Mesenchymal stem cell (in vitro differentiated cells and primary cell): ENCODE results near the gene NARF.
"Not testable (repeated sequence)": the region's sequence is repeated elsewhere in the genome, so short reads cannot be mapped to it uniquely, and the experiment has no call there.

Experiments used
- DNase-seq: peaks from one replicate; pipeline ENCODE4 v3.0.0-alpha.2; 2013
- H2AFZ ChIP-seq: one replicate; pipeline ENCODE4 v1.6.1; 2013; ENCODE audit warnings: low read depth, mild to moderate bottlenecking, control low read depth, inconsistent platforms, low read length, moderate library complexity
- H2AK5ac ChIP-seq: 2 replicates; pipeline ENCODE4 v1.6.1; 2013; ENCODE audit warnings: low read length, moderate library complexity, mild to moderate bottlenecking, inconsistent platforms; ENCODE audit not compliant: severe bottlenecking
- H2BK120ac ChIP-seq: one replicate; pipeline ENCODE4 v1.6.1; 2013; ENCODE audit warnings: low read depth, mild to moderate bottlenecking, inconsistent platforms, low read length, moderate library complexity
- H2BK12ac ChIP-seq, 2 experiments: one replicate each; pipeline ENCODE4 v1.6.1; 2013; ENCODE audit warnings: inconsistent platforms in 2 of 2, low read length in 2 of 2, mild to moderate bottlenecking in 2 of 2, moderate library complexity in 2 of 2, control low read depth in 1 of 2
- H2BK15ac ChIP-seq: one replicate; pipeline ENCODE4 v1.6.1; 2013; ENCODE audit warnings: mild to moderate bottlenecking, low read depth, inconsistent platforms; ENCODE audit not compliant: poor library complexity, severe bottlenecking
- H2BK5ac ChIP-seq: 2 replicates; pipeline ENCODE4 v1.6.1; 2013; ENCODE audit warnings: low read depth, mild to moderate bottlenecking, low read length, control low read depth, inconsistent platforms; ENCODE audit not compliant: poor library complexity, severe bottlenecking
- H3K14ac ChIP-seq, 2 experiments: one replicate each; pipeline ENCODE4 v1.6.1; 2013; ENCODE audit warnings: inconsistent platforms in 2 of 2, low read length in 2 of 2, control low read depth in 1 of 2, mild to moderate bottlenecking in 1 of 2, moderate library complexity in 1 of 2
- H3K18ac ChIP-seq, 2 experiments: one replicate each; pipeline ENCODE4 v1.6.1; 2013; ENCODE audit warnings: inconsistent platforms in 2 of 2, low read length in 2 of 2, control low read depth in 1 of 2, low read depth in 1 of 2, mild to moderate bottlenecking in 1 of 2
- H3K23ac ChIP-seq, 2 experiments: one replicate each; pipeline ENCODE4 v1.6.1; 2013; ENCODE audit warnings: inconsistent platforms in 2 of 2, low read length in 2 of 2, mild to moderate bottlenecking in 2 of 2, moderate library complexity in 2 of 2, control low read depth in 1 of 2
- H3K27ac ChIP-seq: 2 replicates; pipeline ENCODE4 v1.5.1; 2013; ENCODE audit warnings: mild to moderate bottlenecking, moderate library complexity, low read length, control low read depth, inconsistent platforms; ENCODE audit not compliant: poor library complexity, severe bottlenecking
- H3K27me3 ChIP-seq, 2 experiments: 2 replicates each; pipeline versions ENCODE4 v1.6.1 to v1.7.0; 2013; ENCODE audit warnings: low read length in 2 of 2, mild to moderate bottlenecking in 2 of 2, moderate library complexity in 2 of 2, control low read depth in 1 of 2, inconsistent platforms in 1 of 2; ENCODE audit not compliant: control insufficient read depth in 1 of 2, insufficient read depth in 1 of 2
- H3K36me3 ChIP-seq, 2 experiments: 2 replicates each; pipeline versions ENCODE4 v1.6.1 to v1.7.0; 2013; ENCODE audit warnings: low read length in 2 of 2, control low read depth in 1 of 2, inconsistent platforms in 1 of 2, low read depth in 1 of 2, mild to moderate bottlenecking in 1 of 2; ENCODE audit not compliant: insufficient read depth in 2 of 2, control insufficient read depth in 1 of 2
- H3K4ac ChIP-seq, 2 experiments: one replicate each; pipeline ENCODE4 v1.6.1; 2013; ENCODE audit warnings: inconsistent platforms in 2 of 2, low read length in 2 of 2, mild to moderate bottlenecking in 2 of 2, moderate library complexity in 2 of 2, control low read depth in 1 of 2, low read depth in 1 of 2
- H3K4me1 ChIP-seq: 2 replicates; pipeline ENCODE4 v1.6.1; 2013; ENCODE audit warnings: low read depth, low read length, control low read depth; ENCODE audit not compliant: control insufficient read depth, insufficient read depth
- H3K4me2 ChIP-seq: 2 replicates; pipeline ENCODE4 v1.6.1; 2013; ENCODE audit warnings: low read length, mild to moderate bottlenecking, inconsistent platforms; ENCODE audit not compliant: poor library complexity, severe bottlenecking
- H3K4me3 ChIP-seq, 2 experiments: 2 replicates each; pipeline versions ENCODE4 v1.5.1 to v1.7.0; 2013; ENCODE audit warnings: low read length in 2 of 2, mild to moderate bottlenecking in 2 of 2, control low read depth in 1 of 2, low read depth in 1 of 2; ENCODE audit not compliant: insufficient read depth in 1 of 2
- H3K79me1 ChIP-seq: replicated peaks from 2 replicates; pipeline ENCODE4 v1.6.1; 2013; ENCODE audit warnings: mild to moderate bottlenecking, control low read depth, low read length, inconsistent platforms; ENCODE audit not compliant: poor library complexity, severe bottlenecking
- H3K9ac ChIP-seq: 2 replicates; pipeline ENCODE4 v1.7.0; 2013; ENCODE audit warnings: mild to moderate bottlenecking, low read length, moderate library complexity
- H3K9me3 ChIP-seq: 2 replicates; pipeline ENCODE4 v1.7.0; 2013; ENCODE audit warnings: mild to moderate bottlenecking, low read length; ENCODE audit not compliant: control insufficient read depth
- H4K8ac ChIP-seq: one replicate; pipeline ENCODE4 v1.6.1; 2013; ENCODE audit warnings: inconsistent platforms, mild to moderate bottlenecking, low read length, moderate library complexity
- H4K91ac ChIP-seq: one replicate; pipeline ENCODE4 v1.6.1; 2013; ENCODE audit warnings: mild to moderate bottlenecking, low read length, inconsistent platforms
- WGBS: methylation state at CpG from one replicate; pipeline ENCODE4 v1.1.7; 2013; ENCODE audit warnings: mixed read lengths; 5-methylcytosine and 5-hydroxymethylcytosine counted together

The NARF gene

GRCh38 chr17:82459936-82460335, 1.4 kb downstream of the NARF start:
- Histone ChIP-seq H3K4me1 (peaks cover 12% of the 10 kb centered on the region), H3K79me1 (peaks cover 17% of the 10 kb centered on the region), H3K36me3 (peaks cover 44 to 47% of the 10 kb centered on the region in 2 experiments), H3K4me3 (peak overlapping the region in 1 of 2 experiments; percentile 95)
- not testable (repeated sequence) for H3K27ac ChIP-seq, DNase-seq, H2AK5ac ChIP-seq, H2BK12ac ChIP-seq, H2BK15ac ChIP-seq, H4K8ac ChIP-seq, H3K18ac ChIP-seq, H3K14ac ChIP-seq, H3K23ac ChIP-seq, H3K9me3 ChIP-seq, H4K91ac ChIP-seq, H2BK120ac ChIP-seq, H2AFZ ChIP-seq, H3K4ac ChIP-seq, H3K9ac ChIP-seq, H3K4me2 ChIP-seq, H3K27me3 ChIP-seq, H2BK5ac ChIP-seq
- 96% methylated on average over 9 of the region's 9 CpGs for WGBS

- no peak overlapping the region for H2AFZ ChIP-seq
- no peak overlapping the region for H2BK5ac ChIP-seq
- H4K8ac ChIP-seq = no peak overlapping the region
- H2BK15ac ChIP-seq = no peak overlapping the region
- H4K91ac ChIP-seq = peak overlapping the region; percentile 22
- no peak overlapping the region for H2BK120ac ChIP-seq
- H3K4ac ChIP-seq = no peak overlapping the region
- no peak overlapping the region for H3K4me2 ChIP-seq
- no peak overlapping the region for H3K9ac ChIP-seq
- H3K36me3 ChIP-seq = peaks cover 57 to 65% of the 10 kb centered on the region in 2 experiments
- H3K27me3 ChIP-seq = no peaks in the 10 kb centered on the region
- H3K79me1 ChIP-seq = peaks cover 17% of the 10 kb centered on the region
- no peak overlapping the region for H3K27ac ChIP-seq
- no peak overlapping the region for H3K18ac ChIP-seq
- DNase-seq = no peak
- no peak overlapping the region for H3K14ac ChIP-seq
- H3K4me3 ChIP-seq = no peak overlapping the region
- no peaks in the 10 kb centered on the region for H3K9me3 ChIP-seq
- no peak overlapping the region for H2BK12ac ChIP-seq
- H3K4me1 ChIP-seq = peaks cover 12% of the 10 kb centered on the region
- WGBS = 90% methylated on average over 10 of the region's 10 CpGs
- H2AK5ac ChIP-seq = no peak overlapping the region
- no peak overlapping the region for H3K23ac ChIP-seq
Observed at GRCh38 chr17:82461827-82462524, 3.4 kb downstream of the NARF start.

DNA sequence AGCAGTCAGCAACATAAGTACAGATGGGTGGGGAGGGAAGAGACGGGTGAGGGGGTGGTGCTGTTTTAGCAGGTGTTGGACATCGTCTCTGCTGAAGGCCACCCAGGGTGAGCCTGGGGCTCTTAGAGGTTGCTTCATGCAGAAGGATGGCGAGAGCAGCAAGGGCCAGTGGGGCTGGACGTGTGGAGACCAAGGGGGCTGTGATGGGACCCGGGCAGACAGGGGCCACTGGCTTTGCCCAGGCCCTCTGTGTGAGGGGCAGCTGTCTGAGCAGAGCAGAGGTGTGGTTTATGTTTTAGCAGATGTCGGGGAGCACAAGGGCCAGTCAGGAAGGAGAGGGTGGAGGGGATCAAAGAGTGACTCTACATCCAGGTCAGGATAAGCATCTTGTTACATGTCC, 4.8 kb downstream of the NARF start:
- Histone ChIP-seq H2BK15ac (no peak overlapping the region), H3K4me2 (no peak overlapping the region), H3K27ac (no peak overlapping the region), H3K18ac (no peak overlapping the region), H4K91ac (no peak overlapping the region), H3K9ac (no peak overlapping the region), H2BK5ac (no peak overlapping the region), H3K27me3 (no peaks in the 10 kb centered on the region), H3K4me3 (no peak overlapping the region), H3K79me1 (peaks cover 15% of the 10 kb centered on the region), H3K9me3 (no peaks in the 10 kb centered on the region), H3K36me3 (peaks cover 57 to 69% of the 10 kb centered on the region in 2 experiments), H4K8ac (no peak overlapping the region), H3K14ac (no peak overlapping the region), H2BK120ac (no peak overlapping the region), H3K4ac (no peak overlapping the region), H2BK12ac (no peak overlapping the region), H2AFZ (no peak overlapping the region), H2AK5ac (no peak overlapping the region), H3K23ac (no peak overlapping the region), H3K4me1 (peaks cover 9% of the 10 kb centered on the region)
- no peak for DNase-seq
- WGBS = 92% methylated on average over 6 of the region's 6 CpGs

DNA sequence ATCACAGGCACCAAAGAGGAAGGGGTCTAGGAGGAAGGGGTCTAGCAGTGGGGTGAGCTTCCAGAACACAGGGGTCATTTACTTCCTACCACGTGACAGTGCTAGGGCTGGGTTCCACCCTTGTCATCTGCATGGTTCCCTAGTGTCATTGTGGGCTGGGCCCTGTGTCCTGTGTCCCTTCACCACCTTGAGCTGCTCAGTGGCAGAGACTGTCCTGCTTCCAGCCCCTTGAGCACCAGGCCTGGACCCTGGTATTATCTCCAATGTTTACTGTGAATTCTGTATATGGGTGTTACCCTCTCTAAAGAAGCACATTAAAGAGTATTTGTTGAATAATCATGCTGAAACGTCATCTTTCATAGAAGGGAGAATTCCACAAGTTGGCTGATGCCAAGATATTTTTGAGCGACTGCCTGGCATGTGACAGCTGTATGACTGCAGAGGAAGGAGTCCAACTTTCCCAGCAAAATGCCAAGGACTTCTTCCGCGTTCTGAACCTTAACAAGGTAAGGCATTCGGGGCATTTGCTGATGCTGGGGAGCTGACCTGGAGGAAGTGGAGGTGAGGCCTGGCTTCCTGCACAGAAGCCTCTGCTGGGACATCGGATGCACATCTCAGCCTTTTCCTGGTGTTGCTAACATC, 5.5 kb downstream of the NARF start:
- H3K27ac ChIP-seq = no peak overlapping the region
- H3K4me1 ChIP-seq = peaks cover 8% of the 10 kb centered on the region
- no peak overlapping the region for H3K4me3 ChIP-seq
- H2AK5ac ChIP-seq = no peak overlapping the region
- no peak overlapping the region for H3K18ac ChIP-seq
- H2AFZ ChIP-seq = no peak overlapping the region
- DNase-seq = no peak
- H3K79me1 ChIP-seq = peaks cover 14% of the 10 kb centered on the region
- H2BK120ac ChIP-seq = no peak overlapping the region
- H3K23ac ChIP-seq = no peak overlapping the region
- no peak overlapping the region for H4K91ac ChIP-seq
- no peak overlapping the region for H3K4ac ChIP-seq
- H3K27me3 ChIP-seq = no peaks in the 10 kb centered on the region
- no peak overlapping the region for H2BK12ac ChIP-seq
- H3K9me3 ChIP-seq = no peaks in the 10 kb centered on the region
- H3K9ac ChIP-seq = no peak overlapping the region
- no peak overlapping the region for H4K8ac ChIP-seq
- no peak overlapping the region for H2BK5ac ChIP-seq
- no peak overlapping the region for H3K14ac ChIP-seq
- H3K36me3 ChIP-seq = peaks cover 60 to 76% of the 10 kb centered on the region in 2 experiments
- WGBS = 97% methylated on average over 7 of the region's 7 CpGs
- H3K4me2 ChIP-seq = no peak overlapping the region
- no peak overlapping the region for H2BK15ac ChIP-seq
